Left hindlimb (tissue), 1 donor: ENCODE measurements around the gene CES2.
"Not testable (repeated sequence)": the region's sequence is repeated elsewhere in the genome, so short reads cannot be mapped to it uniquely, and the experiment has no call there.

Experiments
- DNase-seq: peaks from one replicate; pipeline ENCODE4 v3.0.0-alpha.2; 2018

The CES2 gene

GRCh38 chr16:66958857-66959703 lies 23.8 kb downstream of the CES2 start:
- no peak for DNase-seq

- no peak for DNase-seq
Measured at GRCh38 chr16:66959704-66960161, 24.4 kb downstream of the CES2 start.

DNA sequence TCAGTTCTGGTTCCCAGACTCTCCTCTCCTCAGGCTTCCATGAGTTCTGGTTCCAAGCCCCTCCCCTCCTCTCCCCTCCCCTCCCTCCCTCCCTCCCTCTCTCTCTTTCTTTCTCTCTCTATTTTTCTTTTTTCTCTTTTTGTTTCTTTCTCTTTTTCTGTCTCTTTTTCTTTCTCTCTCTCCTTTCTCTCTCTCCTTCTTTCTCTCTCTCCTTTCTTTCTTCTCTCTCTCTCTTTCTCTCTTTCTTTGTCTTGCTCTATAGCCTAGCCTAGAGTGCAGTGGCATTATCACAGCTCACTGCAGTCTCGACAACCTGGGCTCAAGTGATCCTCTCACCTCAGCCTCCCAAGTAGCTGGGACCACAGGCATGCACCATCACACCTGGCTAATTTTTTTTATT lies 25.0 kb downstream of the CES2 start:
- DNase-seq = no peak

DNA sequence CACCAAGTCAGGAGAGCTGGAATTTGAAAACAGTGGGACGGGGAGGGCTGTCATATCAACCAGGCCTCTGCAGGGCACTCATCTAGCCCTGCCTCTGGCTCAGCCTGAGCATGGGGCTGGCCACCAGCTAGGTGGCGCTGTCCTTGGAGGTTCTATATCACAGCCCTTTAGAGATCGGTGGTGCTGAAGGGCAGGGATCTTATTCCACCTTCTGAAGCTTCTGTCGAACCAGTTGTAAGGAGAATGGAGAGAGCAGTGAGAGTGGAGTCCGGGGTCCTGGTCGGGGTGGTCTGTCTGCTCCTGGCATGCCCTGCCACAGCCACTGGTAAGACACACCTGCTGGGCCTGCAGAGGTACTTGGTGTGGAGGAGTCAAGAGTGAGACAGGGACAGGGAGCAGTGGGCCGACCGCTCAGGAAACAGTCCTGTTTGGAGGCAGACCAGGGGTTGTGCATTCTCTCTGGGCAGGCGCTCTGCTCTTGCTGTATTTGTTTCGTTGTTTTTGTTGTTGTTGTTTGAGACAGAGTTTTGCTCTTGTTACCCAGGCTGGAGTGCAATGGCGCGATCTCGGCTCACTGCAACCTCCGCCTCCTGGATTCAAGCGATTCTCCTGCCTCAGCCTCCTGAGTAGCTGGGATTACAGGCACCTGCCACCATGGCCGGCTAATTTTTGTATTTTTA lies 25.9 kb downstream of the CES2 start, which contains the start of gene CES3:
Gene CES3, plus strand, starts transcription at position 202 of the 680 bp plus-strand sequence. Its CDS starts 42 bp downstream, at position 244.
- no peak for DNase-seq

DNA sequence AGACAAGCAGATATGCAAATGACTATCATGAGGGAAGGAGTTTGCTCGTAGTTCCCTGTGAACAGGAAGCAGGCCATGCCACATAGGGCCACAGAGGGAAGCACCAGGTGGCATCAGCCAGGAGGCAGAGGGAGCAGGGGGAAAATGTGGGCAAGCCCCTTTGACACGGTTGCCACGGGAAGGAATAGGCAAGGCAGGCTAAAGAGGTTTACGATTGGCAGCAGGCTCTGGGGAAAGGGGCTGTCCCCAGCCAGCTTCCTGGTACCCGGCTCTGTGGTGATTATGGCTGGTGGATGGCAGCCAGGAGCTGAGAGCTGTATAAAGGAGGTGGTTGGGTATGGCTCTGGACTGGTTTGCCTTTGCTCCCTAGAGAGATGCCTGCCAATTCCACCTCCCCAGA lies 26.6 kb downstream of the CES2 start:
- no peak for DNase-seq

DNA sequence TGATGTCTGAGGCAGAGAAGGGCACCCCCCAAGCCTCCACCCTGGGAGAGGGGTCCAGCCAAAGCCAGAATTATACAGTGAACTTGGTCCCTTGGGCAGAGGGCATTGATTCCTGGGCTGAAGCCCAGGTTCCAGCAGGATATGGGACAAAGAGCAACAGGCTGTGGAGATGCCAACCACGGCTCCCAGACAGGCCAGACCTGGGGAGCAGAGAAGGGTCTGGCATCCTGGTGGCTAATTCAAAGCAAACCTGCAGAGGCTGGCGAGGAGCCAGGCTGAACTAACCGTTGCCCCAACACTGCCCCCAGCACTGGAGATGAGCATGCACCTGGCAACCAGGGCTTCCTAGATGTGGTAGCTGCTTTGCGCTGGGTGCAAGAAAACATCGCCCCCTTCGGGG lies 28.7 kb downstream of the CES2 start:
- no peak for DNase-seq

GRCh38 chr16:66968847-66969246 lies 33.5 kb downstream of the CES2 start:
- DNase-seq = no peak

DNA sequence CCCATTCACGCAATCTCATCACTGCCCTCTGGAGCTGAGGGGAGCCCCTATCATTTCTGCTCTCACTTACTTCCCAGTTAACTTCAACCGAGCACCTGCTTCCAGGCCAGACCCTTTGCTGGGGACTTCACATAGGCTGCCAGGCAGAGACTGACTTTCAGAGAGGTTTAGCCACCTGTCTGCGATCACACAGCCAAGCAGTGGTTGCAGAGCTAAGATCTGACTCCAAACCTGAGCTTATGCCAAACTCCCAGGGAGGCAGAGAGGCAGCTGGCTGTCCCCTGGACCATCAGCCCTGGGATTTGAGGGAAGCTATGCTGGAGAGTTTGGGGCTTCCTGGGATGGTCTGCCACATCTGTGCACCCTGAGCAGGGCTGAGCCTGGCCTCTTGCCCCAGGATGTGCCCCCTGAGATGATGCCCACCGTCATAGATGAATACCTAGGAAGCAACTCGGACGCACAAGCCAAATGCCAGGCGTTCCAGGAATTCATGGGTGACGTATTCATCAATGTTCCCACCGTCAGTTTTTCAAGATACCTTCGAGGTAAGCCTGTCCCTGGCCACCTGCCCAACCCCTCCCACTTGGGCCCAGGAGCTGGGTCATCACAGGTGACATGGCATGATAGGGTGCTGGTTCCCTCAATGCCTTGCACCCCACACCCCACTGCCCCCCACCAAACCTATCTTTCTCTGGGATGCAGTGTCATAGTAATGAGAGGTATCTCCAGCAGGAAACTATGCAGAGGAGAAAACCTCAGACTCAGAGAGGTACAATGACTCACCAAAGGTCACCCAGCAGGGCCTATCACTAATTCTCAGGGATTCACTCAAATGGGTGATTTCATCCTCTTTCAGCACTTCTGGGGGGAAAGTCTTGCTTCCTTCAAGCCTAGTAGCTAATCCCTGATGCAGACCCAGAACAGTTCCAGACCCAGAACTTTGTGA lies 35.7 kb downstream of the CES2 start:
- DNase-seq = no peak

- DNase-seq = no peak
Measured at GRCh38 chr16:66972983-66973382, 37.7 kb downstream of the CES2 start.

- DNase-seq = no peak
Measured at GRCh38 chr16:66973716-66974115, 38.4 kb downstream of the CES2 start.

DNA sequence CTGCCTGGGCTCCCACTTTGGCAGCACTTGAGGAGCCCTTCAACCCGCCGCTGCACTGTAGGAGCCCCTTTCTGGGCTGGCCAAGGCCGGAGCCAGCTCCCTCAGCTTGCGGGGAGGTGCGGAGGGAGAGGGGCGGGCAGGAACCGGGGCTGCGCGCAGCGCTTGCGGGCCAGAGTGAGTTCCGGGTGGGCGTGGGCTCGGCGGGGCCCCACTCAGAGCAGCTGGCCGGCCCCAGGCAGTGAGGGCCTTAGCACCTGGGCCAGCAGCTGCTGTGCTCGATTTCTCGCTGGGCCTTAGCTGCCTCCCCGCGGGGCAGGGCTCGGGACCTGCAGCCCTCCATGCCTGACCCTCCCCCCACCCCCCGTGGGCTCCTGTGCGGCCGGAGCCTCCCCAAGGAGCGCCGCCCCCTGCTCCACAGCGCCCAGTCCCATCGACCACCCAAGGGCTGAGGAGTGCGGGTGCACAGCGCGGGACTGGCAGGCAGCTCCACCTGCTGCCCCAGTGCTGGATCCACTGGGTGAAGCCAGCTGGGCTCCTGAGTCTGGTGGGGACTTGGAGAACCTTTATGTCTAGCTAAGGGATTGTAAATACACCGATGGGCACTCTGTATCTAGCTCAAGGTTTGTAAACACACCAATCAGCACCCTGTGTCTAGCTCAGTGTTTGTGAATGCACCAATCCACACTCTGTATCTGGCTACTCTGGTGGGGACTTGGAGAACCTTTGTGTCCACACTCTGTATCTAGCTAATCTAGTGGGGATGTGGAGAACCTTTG lies 39.0 kb downstream of the CES2 start:
- DNase-seq = not testable (repeated sequence)

DNA sequence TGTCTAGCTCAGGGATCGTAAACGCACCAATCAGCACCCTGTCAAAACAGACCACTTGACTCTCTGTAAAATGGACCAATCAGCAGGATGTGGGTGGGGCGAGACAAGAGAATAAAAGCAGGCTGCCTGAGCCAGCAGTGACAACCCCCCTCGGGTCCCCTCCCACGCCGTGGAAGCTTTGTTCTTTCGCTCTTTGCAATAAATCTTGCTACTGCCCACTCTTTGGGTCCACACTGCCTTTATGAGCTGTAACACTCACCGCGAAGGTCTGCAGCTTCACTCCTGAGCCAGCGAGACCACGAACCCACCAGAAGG lies 39.6 kb downstream of the CES2 start:
- DNase-seq = not testable (repeated sequence)

GRCh38 chr16:66975302-66975893 lies 40.1 kb downstream of the CES2 start:
- DNase-seq = no peak

DNA sequence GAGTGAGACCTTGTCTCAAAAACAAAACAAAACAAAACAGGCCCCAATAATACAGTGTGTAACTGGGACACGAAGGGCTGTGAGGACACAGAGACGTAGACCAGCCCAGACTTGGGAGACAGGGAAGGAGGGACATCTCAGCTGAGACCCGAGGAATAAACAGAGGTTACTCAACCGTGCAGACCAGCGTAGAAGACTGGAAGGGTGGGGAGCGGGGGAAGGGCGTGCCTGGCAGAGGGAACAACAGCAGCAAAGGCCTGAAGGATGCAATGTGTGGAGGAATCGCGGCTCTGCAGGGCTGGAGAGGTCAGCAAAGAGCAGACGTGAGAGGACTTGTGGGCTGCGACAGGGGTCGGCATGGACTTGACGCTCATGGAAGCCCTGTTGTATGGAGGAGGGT lies 41.4 kb downstream of the CES2 start:
- DNase-seq = no peak

DNA sequence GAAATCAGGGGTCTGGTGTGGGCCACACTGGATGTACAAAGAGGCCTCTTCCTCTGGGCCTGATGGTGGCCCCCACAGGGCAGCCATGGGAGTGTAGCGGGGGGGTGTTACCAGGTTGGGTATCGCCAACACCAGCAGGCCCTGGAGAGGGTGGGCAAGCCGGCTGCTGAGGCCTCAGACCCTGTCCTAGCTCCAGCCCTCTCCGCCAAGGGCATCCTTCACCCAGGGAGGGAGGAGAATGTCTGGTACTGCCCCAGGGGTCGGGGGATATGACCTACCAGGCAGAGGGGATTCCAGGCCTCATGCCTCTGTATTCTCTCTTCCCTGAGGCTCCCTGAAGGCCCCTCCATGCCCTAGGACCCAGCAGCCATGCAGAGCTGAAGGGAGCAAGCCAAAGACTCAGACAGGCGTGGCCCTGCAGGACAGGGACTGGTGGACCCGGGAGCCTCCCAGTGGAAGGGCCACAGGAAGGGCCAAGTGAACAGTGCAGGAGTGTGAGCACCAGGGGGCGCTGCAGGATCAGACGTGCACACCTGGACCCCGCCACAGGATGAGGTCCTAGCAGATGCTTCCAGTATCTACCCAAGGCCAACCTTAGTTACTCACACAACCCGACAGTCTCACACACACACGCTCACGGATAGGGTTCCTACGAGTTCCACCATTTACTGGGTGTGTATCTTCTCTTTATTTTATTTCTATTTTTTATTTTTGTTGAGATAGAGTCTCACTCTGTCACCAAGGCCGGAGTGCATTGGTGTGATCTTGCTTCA lies 42.2 kb downstream of the CES2 start:
- peak; percentile 83 for DNase-seq

DNA sequence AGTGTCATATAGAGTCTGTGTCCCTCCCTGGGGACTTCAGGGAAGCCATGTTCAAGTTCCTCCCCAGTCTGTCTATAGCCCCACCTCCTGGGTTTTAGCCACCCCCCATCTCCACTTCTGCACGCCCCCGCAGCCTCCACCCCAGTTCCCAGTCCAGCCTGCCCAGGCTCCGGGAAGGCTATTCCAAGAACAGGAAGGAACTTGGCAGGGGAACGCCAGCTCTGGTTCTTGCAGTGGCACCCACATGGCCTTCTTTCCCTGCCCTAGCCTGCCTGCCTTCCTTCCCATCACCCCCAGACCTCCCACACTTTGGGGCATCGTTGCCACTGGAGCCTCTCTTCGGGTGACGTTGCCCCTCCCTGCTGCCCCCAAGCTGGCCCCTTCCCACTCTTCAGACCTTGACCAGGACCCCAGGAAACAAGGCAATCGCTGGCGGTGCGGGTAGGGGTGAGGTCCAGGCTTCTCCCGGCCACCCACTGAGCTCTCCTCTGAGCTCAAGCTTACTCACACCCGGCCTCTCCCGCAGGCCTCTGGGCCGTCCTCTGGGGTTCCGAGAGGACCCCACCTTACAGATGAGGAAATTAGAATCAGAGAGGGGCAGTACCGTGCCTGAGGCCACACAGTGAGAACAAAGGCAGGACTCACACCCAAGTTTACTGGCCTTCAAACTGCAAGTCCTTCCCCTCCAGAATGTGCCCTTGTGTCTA lies 43.8 kb downstream of the CES2 start:
- DNase-seq = peak; percentile 53

- no peak for DNase-seq
Measured at GRCh38 chr16:66983033-66983432, 47.7 kb downstream of the CES2 start.

DNA sequence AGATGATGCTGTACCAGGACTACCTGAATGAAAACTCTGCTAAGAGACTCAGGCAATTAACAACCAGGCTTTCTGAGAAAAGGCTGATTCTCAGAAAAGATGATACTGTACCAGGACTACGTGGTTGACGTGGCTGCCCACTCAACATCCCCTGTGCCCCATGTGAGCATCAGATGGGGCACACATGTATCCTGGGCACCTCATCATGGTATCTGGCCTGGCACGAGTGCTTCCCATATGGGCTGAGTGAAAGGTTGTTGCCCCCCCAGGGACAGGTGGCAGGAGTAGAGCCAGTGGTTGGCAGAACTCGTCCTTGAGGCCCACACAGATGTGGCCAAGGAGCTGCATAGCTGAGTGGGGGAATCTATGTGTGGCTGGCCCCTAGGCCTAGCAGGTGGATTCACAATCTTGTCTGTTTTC lies 49.6 kb downstream of the CES2 start:
- no peak for DNase-seq

DNA sequence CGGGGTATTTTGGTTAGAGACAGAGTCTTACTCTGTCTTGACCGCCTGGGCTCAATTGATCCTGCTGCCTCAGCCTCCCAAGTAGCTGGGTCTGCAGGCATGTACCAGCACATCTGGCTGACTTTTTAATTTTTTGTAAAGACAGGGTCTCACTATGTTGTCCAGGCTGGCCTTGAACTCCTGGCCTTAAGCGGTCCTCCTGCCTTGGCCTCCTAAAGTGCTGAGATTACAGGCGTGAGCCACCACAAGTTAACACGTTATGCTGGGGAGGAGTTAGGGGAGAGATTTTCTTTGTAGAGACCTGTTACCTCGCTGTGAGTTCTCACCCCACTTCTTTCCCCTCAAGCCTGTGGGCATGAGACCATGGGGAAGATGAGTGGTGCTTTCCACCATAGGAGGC lies 51.2 kb downstream of the CES2 start:
- no peak for DNase-seq

DNA sequence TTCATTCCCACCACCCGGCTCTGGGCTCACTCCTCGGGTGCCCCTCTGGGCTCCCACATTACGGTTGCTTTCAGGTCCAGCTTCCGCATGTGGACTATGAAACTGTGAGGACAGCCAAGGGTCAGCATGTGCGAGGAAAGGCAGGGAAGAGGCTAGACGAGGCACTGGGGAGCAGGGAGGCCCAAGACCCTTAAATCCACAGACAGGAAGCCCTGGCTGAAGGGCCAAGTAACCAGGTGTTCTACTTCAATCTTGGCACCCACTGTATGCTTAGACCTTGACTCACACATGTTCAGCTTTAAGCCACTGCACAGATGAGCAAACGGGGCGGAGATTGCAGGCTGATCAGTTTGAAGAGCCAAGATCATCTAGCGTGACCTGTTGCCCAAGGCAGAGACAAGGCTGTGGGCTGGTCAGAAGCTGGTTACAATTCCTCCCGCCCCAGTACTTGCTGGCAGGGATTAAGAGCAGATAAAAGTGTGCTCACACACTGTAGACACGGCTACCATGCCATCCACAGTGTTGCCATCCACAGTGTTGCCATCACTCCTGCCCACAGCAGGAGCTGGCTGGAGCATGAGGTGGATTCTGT lies 53.0 kb downstream of the CES2 start, which contains the start of gene CES4A:
Gene CES4A, plus strand, starts transcription at position 393 of the 592 bp plus-strand sequence. Its CDS starts 184 bp downstream, at position 577.
- DNase-seq = peak; percentile 61
